AG09319 (cell line): ENCODE data around the gene PRKAR2A.
"Not testable (repeated sequence)": the region's sequence is repeated elsewhere in the genome, so short reads cannot be mapped to it uniquely, and the experiment has no call there.

Experiments
- DNase-seq: peaks from one replicate; pipeline ENCODE4 v3.0.0-alpha.2; 2010; ENCODE audit warnings: low read depth; ENCODE audit errors: extremely low read depth
- CTCF ChIP-seq: IDR thresholded peaks from 2 replicates; pipeline ENCODE4 v1.5.1; 2011; ENCODE audit warnings: low read depth, mild to moderate bottlenecking, inconsistent platforms, low read length, moderate library complexity

The PRKAR2A gene

GRCh38 chr3:48837163-48837562 lies 10.5 kb downstream of the PRKAR2A start:
- TF ChIP-seq CTCF: no peak
- no peak for DNase-seq

- TF ChIP-seq CTCF: no peak
- no peak for DNase-seq
These were observed 11.9 kb downstream of the PRKAR2A start for GRCh38 chr3:48835650-48836366.

GRCh38 chr3:48832684-48833083 lies 15.0 kb downstream of the PRKAR2A start:
- no peak for TF ChIP-seq CTCF
- DNase-seq: no peak

- no peak for TF ChIP-seq CTCF
These were observed 17.0 kb downstream of the PRKAR2A start for GRCh38 chr3:48830715-48831114.

GRCh38 chr3:48829525-48829924 lies 18.1 kb downstream of the PRKAR2A start:
- not testable (repeated sequence) for DNase-seq

More at GRCh38 chr3:48830715-48831114, 17.0 kb downstream of the PRKAR2A start:
- DNase-seq: no peak

- not testable (repeated sequence) for DNase-seq
These were observed 19.8 kb downstream of the PRKAR2A start for GRCh38 chr3:48827874-48828273.

- DNase-seq: peak; percentile 41
- TF ChIP-seq CTCF: no peak
These were observed 21.2 kb downstream of the PRKAR2A start for GRCh38 chr3:48826451-48826850.

GRCh38 chr3:48820612-48821324 lies 26.9 kb downstream of the PRKAR2A start:
- no peak for TF ChIP-seq CTCF
- DNase-seq: no peak
